CD14-positive monocyte (primary cell): ENCODE results near the gene ABHD17C. TPM values are rescaled to one million over a fixed set of nuclear protein-coding genes. Genes with fewer than 3 reads are reported as not detected.

ENCODE experiments used
- DNase-seq, 3 donors: peaks; one replicate each; pipeline ENCODE4 v3.0.0-alpha.2; 2011 to 2022
- H2AFZ ChIP-seq: 2 replicates; pipeline ENCODE4 v1.6.0; 2012; ENCODE audit warnings: mild to moderate bottlenecking, low read depth, low read length, inconsistent platforms; ENCODE audit not compliant: insufficient read depth, poor library complexity, severe bottlenecking
- H3K27ac ChIP-seq, 2 donors: 1 replicate in 1 of 2; 2 replicates in 1 of 2; pipeline ENCODE4 v1.5.1; 2012 to 2013; ENCODE audit warnings: low read length in 2 of 2, control low read depth in 1 of 2, inconsistent platforms in 1 of 2, low read depth in 1 of 2, mild to moderate bottlenecking in 1 of 2
- H3K27me3 ChIP-seq, 2 donors: one replicate each; pipeline versions ENCODE4 v1.6.0 to v1.6.1; 2011 to 2013; ENCODE audit warnings: low read length in 2 of 2; ENCODE audit not compliant: control insufficient read depth in 2 of 2, insufficient read depth in 2 of 2
- H3K36me3 ChIP-seq, 2 donors: replicated peaks in 1 of 2; 1 replicate in 1 of 2; 2 replicates in 1 of 2; pipeline versions ENCODE4 v1.5.1 to v1.6.1; 2012 to 2013; ENCODE audit warnings: low read length in 2 of 2, control low read depth in 1 of 2, inconsistent platforms in 1 of 2, mild to moderate bottlenecking in 1 of 2; ENCODE audit not compliant: insufficient read depth in 2 of 2, control insufficient read depth in 1 of 2
- H3K4me1 ChIP-seq, 2 donors: 1 replicate in 1 of 2; 2 replicates in 1 of 2; pipeline versions ENCODE4 v1.5.1 to v1.6.1; 2012 to 2013; ENCODE audit warnings: low read length in 2 of 2, control low read depth in 1 of 2, inconsistent platforms in 1 of 2, mild to moderate bottlenecking in 1 of 2, moderate library complexity in 1 of 2; ENCODE audit not compliant: insufficient read depth in 2 of 2, control insufficient read depth in 1 of 2
- H3K4me2 ChIP-seq: replicated peaks from 2 replicates; pipeline ENCODE3; 2012; ENCODE audit warnings: low read length, moderate library complexity, mild to moderate bottlenecking; ENCODE audit not compliant: poor library complexity, severe bottlenecking; ENCODE audit errors: extremely low read depth
- H3K4me3 ChIP-seq, 3 experiments: fragments of 200-600 bp in 1 of 3; sonication (generic) in 1 of 3; replicated peaks in 1 of 3; 1 replicate in 2 of 3; 2 replicates in 1 of 3; pipeline ENCODE4 v1.5.1; 2011 to 2013; ENCODE audit warnings: low read length in 3 of 3, mild to moderate bottlenecking in 3 of 3, control low read depth in 2 of 3, low read depth in 2 of 3, inconsistent platforms in 1 of 3, moderate library complexity in 1 of 3
- H3K79me2 ChIP-seq: 2 replicates; pipeline ENCODE4 v1.6.0; 2012; ENCODE audit warnings: mild to moderate bottlenecking, control low read depth, inconsistent platforms, low read length, moderate library complexity; ENCODE audit not compliant: insufficient read depth
- H3K9ac ChIP-seq: 2 replicates; pipeline ENCODE4 v1.6.0; 2017; ENCODE audit warnings: low read length, mild to moderate bottlenecking; ENCODE audit not compliant: insufficient read depth, poor library complexity, severe bottlenecking
- H3K9me3 ChIP-seq, 2 donors: replicated peaks in 1 of 2; 1 replicate in 1 of 2; 2 replicates in 1 of 2; pipeline versions ENCODE4 v1.5.1 to v1.6.1; 2012 to 2013; ENCODE audit warnings: low read length in 2 of 2, control low read depth in 1 of 2; ENCODE audit not compliant: control insufficient read depth in 1 of 2, insufficient read depth in 1 of 2
- H4K20me1 ChIP-seq: 2 replicates; pipeline ENCODE4 v1.6.0; 2012; ENCODE audit warnings: mild to moderate bottlenecking, low read length, control low read depth, moderate library complexity; ENCODE audit not compliant: insufficient read depth
- H3K27ac Mint-ChIP-seq, 7 donors: one replicate each; pipeline ENCODE4 v1.8.0; 2020; ENCODE audit warnings: mild to moderate bottlenecking in 7 of 7, mixed read lengths in 7 of 7, moderate library complexity in 6 of 7, inconsistent platforms in 2 of 7
- H3K27me3 Mint-ChIP-seq, 3 donors: one replicate each; pipeline ENCODE4 v1.8.0; 2021 to 2022; ENCODE audit warnings: low read depth in 3 of 3, mild to moderate bottlenecking in 3 of 3, mixed read lengths in 3 of 3, moderate library complexity in 3 of 3, inconsistent platforms in 1 of 3
- H3K36me3 Mint-ChIP-seq, 2 donors: one replicate each; pipeline ENCODE4 v1.8.0; 2020; ENCODE audit warnings: mixed read lengths in 2 of 2, inconsistent platforms in 1 of 2, mild to moderate bottlenecking in 1 of 2
- H3K4me1 Mint-ChIP-seq: one replicate; pipeline ENCODE4 v1.8.0; 2020; ENCODE audit warnings: mild to moderate bottlenecking, mixed read lengths
- H3K4me3 Mint-ChIP-seq, 2 donors: one replicate each; pipeline ENCODE4 v1.8.0; 2020; ENCODE audit warnings: mild to moderate bottlenecking in 2 of 2, mixed read lengths in 2 of 2, moderate library complexity in 1 of 2
- H3K9me3 Mint-ChIP-seq, 7 donors: one replicate each; pipeline ENCODE4 v1.8.0; 2020 to 2022; ENCODE audit warnings: mixed read lengths in 7 of 7, mild to moderate bottlenecking in 6 of 7, moderate library complexity in 6 of 7, inconsistent platforms in 2 of 7
- CTCF ChIP-seq: fragments of 200-600 bp; IDR thresholded peaks from one replicate; pipeline ENCODE4 v1.8.0; 2022; ENCODE audit warnings: antibody characterized with exemption, mild to moderate bottlenecking
- WGBS: methylation state at CpG from one replicate; pipeline ENCODE4 v1.1.5; 2013; ENCODE audit warnings: missing lambda C conversion rate; ENCODE audit not compliant: insufficient coverage; 5-methylcytosine and 5-hydroxymethylcytosine counted together
- intact Hi-C, 2 donors: fragments of 100-400 bp; cut with micrococcal nuclease; formaldehyde crosslinking; loops; one replicate each; pipeline versions ENCODE4 v1.15.0 to v1.15.1; 2023
- polyA plus RNA-seq, 3 donors: library from polyadenylated mRNA; depleted of rRNA in 1 of 3; unstranded in 2 of 3; stranded (reverse) in 1 of 3; fragments of 300-500 nt in 2 of 3; fragments of >200 nt in 1 of 3; fragmentation: Illumina TruSeq in 2 of 3; gene quantifications; 1 replicate in 2 of 3; 2 replicates in 1 of 3; pipeline ENCODE4 v1.2.3, GENCODE V29; 2012 to 2021

ABHD17C gene
- polyA plus RNA-seq, 3 donors, result 0.48 to 0.76 (median 0.68) TPM

DNA sequence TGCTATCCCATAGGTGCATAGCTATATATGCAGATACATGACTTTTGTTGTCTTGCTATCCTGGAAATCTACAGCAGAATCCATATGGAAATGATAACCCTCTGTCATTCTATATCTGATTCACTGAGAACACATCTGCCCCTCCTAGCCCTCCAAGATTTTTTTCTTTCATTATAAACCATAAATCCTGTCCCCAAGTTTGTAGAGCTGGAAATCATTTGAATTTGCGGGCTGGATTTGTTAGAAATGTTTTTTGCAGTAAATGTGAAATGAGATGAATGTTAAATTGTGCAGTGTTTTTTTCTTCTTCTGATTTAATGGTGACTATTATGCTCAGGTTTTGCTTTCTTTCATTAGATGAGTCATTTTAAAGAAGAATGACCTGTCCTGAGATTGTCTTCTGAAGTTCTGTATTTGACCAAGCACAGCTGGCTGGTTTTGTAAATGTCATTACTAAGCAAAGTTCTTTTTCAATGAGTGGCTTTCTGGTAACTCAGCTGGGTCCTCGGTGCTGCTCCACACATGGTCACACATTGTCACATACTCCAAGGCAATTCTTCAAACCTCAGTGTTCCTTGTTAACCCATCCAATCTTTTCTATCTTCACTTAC lies 25.3 kb upstream of the ABHD17C start:
- Histone ChIP-seq H2AFZ (no peak overlapping the region), H3K36me3 (no peaks in the 10 kb centered on the region), H3K27ac (no peak overlapping the region), H4K20me1 (no peaks in the 10 kb centered on the region), H3K9ac (no peak overlapping the region), H3K79me2 (no peaks in the 10 kb centered on the region), H3K4me2 (no peak overlapping the region), H3K4me3 (no peak overlapping the region), H3K9me3 (no peaks in the 10 kb centered on the region), H3K4me1 (peaks cover 0 to 11% of the 10 kb centered on the region in 2 donors), H3K27me3 (no peaks in the 10 kb centered on the region)
- Mint-ChIP-seq H3K4me1 (peaks cover 11% of the 10 kb centered on the region), H3K9me3 (peaks cover 0 to 3% (median 0%) of the 10 kb centered on the region in 7 donors), H3K4me3 (no peak overlapping the region), H3K27ac (no peak overlapping the region), H3K36me3 (no peaks in the 10 kb centered on the region), H3K27me3 (peaks cover 0 to 8% (median 6%) of the 10 kb centered on the region in 3 donors)
- TF ChIP-seq CTCF, result no peak
- WGBS, result 58% methylated on average over 1 of the region's 2 CpGs
- no peak for DNase-seq
- intact Hi-C loops, result no loop called here

DNA sequence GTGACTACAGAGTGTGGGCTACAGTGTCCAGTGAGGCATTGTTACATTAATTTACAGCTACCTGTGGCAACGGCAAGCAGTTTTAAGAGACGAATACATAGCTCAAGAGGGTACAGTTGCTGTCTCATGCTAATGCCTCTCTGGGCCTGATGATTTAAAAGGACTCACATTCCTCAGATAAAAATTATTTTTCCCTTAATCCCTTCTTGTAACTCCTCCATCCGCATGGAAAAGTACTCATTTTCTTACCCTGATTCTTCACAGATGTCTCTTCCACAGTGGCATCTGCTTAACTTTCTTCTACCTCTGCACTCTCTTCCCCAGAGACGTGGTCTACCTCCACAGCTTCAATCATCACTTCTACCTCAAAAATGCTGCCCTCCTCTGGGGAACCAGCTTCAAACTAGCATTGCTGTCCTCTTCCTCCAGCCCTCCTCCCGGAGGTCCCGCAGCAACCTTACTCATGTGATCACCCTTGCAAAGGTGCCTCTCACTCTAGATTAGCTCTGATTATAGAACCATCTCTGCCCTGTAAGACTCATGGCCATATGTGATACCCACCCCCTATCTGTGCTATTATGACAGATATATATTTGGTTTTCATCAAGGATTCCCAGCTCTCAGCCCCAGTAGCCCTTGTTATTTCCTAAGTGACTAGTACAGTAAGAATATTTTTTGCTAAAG lies 21.4 kb upstream of the ABHD17C start:
- Histone ChIP-seq H2AFZ (peak overlapping the region; percentile 6), H3K4me3 (no peak overlapping the region), H3K4me2 (no peak overlapping the region), H3K36me3 (no peaks in the 10 kb centered on the region), H3K27me3 (no peaks in the 10 kb centered on the region), H3K9ac (no peak overlapping the region), H3K9me3 (no peaks in the 10 kb centered on the region), H3K4me1 (peaks cover 0 to 11% of the 10 kb centered on the region in 2 donors), H3K79me2 (no peaks in the 10 kb centered on the region), H4K20me1 (no peaks in the 10 kb centered on the region), H3K27ac (no peak overlapping the region)
- Mint-ChIP-seq H3K4me1 (peaks cover 11% of the 10 kb centered on the region), H3K27me3 (peaks cover 0 to 6% (median 4%) of the 10 kb centered on the region in 3 donors), H3K27ac (no peak overlapping the region), H3K4me3 (no peak overlapping the region), H3K9me3 (peaks cover 0 to 5% (median 0%) of the 10 kb centered on the region in 7 donors), H3K36me3 (no peaks in the 10 kb centered on the region)
- intact Hi-C loops, result no loop called here
- TF ChIP-seq CTCF, result no peak
- no peak for DNase-seq
- WGBS, result 78% methylated on average over 4 of the region's 6 CpGs
